Peyer's patch (tissue), 4 donors: ENCODE results near the gene FMNL3. TPM values are rescaled to one million over a fixed set of nuclear protein-coding genes. Genes with fewer than 3 reads are reported as not detected.

Source experiments
- DNase-seq, 3 donors: peaks; one replicate each; pipeline ENCODE4 v3.0.0-alpha.2; 2017 to 2019
- H3K27ac ChIP-seq, 4 donors: fragments of 200-600 bp; sonication (generic); one replicate each; pipeline ENCODE4 v1.5.1; 2016 to 2019
- H3K27me3 ChIP-seq, 2 donors: fragments of 200-600 bp; sonication (generic); one replicate each; pipeline ENCODE4 v1.5.1; 2019
- H3K36me3 ChIP-seq, 3 donors: fragments of 200-600 bp; sonication (generic); one replicate each; pipeline ENCODE4 v1.5.1; 2016 to 2019
- H3K4me1 ChIP-seq, 4 donors: fragments of 200-600 bp; sonication (generic); one replicate each; pipeline ENCODE4 v1.5.1; 2016 to 2019
- H3K4me3 ChIP-seq, 4 donors: fragments of 200-600 bp; sonication (generic); 1 replicate in 3 of 4; 2 replicates in 1 of 4; pipeline ENCODE4 v1.5.1; 2016 to 2019; ENCODE audit warnings: mild to moderate bottlenecking in 1 of 4
- H3K9me3 ChIP-seq, 4 donors: fragments of 200-600 bp; sonication (generic); one replicate each; pipeline ENCODE4 v1.5.1; 2016 to 2019; ENCODE audit warnings: mild to moderate bottlenecking in 1 of 4
- POLR2A ChIP-seq, 2 donors: fragments of 450-650 bp; IDR thresholded peaks; one replicate each; pipeline ENCODE4 v1.5.1; 2017; ENCODE audit warnings: antibody characterized with exemption in 2 of 2, mild to moderate bottlenecking in 2 of 2, moderate library complexity in 2 of 2
- total RNA-seq, 4 donors: library from RNA; depleted of rRNA; stranded (reverse); fragments of >200 nt; gene quantifications; one replicate each; pipeline ENCODE4 v1.1.0, GENCODE V29; 2016
- TF ChIP-seq, protein P1 (sequence below), 6 experiments: fragments of 450-650 bp in 4 of 6; fragments of 200-600 bp in 2 of 6; sonication (generic) in 1 of 6; IDR thresholded peaks; one replicate each; pipeline ENCODE4 v1.5.1; 2017 to 2019; ENCODE audit warnings: antibody characterized with exemption in 6 of 6, mild to moderate bottlenecking in 3 of 6, moderate library complexity in 1 of 6

Gene FMNL3
- total RNA-seq, 4 donors from 2014 or later, result 2.1 to 40.4 (median 8.2) TPM

DNA sequence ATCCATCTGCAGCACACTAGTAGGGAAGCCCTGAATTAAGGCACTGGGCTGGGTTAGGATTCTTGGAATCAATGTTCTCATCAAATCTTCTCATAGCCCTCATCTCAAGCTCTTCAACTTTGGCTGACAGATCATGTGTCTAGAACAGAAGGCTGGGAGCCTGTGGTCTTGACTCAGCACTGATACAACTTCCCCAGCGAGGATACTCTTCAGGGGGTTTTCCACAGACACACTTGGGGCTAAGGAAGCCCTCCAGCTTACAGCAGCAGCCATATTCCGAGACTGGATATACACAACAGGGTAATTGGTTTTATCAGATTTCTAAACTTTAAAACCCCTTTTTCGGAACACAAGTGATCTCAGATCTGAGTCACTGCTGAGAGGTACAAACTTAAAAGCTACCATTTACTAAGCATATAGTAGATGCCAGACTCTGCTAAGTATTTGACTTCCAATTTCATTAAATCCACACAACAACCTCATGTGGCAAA, 3.5 kb downstream of the FMNL3 start:
- Histone ChIP-seq H3K9me3 (no peaks in the 10 kb centered on the region), H3K27ac (peak overlapping the region in 2 of 4 donors; percentile 13 to 40), H3K4me3 (no peak overlapping the region), H3K36me3 (no peaks in the 10 kb centered on the region), H3K4me1 (peaks cover 0 to 24% (median 11%) of the 10 kb centered on the region in 4 donors), H3K27me3 (no peaks in the 10 kb centered on the region)
- peak in 2 of 3 donors; percentile 48 to 50 for DNase-seq
- no peak for TF ChIP-seq POLR2A (IDR thresholded peaks at IDR 0.05)
- TF ChIP-seq, protein P1, sequence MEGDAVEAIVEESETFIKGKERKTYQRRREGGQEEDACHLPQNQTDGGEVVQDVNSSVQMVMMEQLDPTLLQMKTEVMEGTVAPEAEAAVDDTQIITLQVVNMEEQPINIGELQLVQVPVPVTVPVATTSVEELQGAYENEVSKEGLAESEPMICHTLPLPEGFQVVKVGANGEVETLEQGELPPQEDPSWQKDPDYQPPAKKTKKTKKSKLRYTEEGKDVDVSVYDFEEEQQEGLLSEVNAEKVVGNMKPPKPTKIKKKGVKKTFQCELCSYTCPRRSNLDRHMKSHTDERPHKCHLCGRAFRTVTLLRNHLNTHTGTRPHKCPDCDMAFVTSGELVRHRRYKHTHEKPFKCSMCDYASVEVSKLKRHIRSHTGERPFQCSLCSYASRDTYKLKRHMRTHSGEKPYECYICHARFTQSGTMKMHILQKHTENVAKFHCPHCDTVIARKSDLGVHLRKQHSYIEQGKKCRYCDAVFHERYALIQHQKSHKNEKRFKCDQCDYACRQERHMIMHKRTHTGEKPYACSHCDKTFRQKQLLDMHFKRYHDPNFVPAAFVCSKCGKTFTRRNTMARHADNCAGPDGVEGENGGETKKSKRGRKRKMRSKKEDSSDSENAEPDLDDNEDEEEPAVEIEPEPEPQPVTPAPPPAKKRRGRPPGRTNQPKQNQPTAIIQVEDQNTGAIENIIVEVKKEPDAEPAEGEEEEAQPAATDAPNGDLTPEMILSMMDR (IDR thresholded peaks at IDR 0.05), result no peak

DNA sequence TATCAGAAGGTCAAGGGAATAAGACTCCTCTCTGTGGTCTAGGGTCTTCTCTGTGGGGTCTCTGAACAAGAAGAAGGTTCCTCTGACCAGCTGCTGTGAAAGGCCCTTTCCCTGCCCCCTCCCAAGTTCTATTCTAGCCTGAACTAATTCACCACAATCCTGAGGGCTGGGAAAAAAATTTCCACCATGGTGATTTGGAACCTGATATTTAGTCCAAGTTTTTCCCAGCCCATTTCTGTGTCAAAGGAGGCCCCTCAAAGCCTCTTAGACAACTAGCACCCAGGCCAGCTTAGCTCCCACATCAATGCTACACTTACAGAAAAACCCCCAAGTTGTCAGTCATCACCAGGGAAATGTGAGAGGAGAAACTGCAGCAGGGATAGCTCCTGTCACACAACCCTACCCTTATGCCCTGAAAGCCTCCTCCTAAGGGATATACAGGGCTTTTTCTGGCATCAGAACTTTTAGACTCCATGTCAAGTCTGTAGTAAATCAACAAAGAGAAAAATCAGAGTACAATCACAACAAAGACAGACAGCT, 4.5 kb downstream of the FMNL3 start:
- Histone ChIP-seq H3K9me3 (no peaks in the 10 kb centered on the region), H3K4me1 (peaks cover 0 to 31% (median 14%) of the 10 kb centered on the region in 4 donors), H3K36me3 (no peaks in the 10 kb centered on the region), H3K27ac (peak overlapping the region in 1 of 4 donors; percentile 40), H3K4me3 (no peak overlapping the region), H3K27me3 (no peaks in the 10 kb centered on the region)
- no peak for TF ChIP-seq POLR2A (IDR thresholded peaks at IDR 0.05)
- TF ChIP-seq, protein P1 (IDR thresholded peaks at IDR 0.05), result no peak
- no peak for DNase-seq

DNA sequence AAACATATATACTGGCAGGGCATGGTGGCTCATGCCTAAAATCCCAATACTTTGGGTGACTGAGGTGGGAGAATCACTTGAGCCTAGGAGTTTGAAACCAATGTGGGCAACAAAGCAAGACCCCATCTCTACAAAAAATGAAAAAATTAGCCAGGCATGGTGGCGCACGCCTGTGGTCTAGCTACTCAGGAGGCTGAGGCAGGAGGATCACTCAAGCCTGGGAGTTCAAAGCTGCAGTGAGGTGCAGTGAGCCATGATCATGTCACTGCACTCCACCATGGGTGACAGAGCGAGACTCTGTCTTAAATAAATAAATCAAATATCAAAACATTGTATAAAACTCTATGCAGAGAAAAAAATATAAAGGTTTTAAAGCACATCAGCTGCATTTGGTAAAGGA, 5.2 kb downstream of the FMNL3 start:
- Histone ChIP-seq H3K27ac (no peak overlapping the region), H3K4me3 (no peak overlapping the region), H3K9me3 (no peaks in the 10 kb centered on the region), H3K36me3 (no peaks in the 10 kb centered on the region), H3K27me3 (no peaks in the 10 kb centered on the region), H3K4me1 (peaks cover 0 to 31% (median 14%) of the 10 kb centered on the region in 4 donors)
- TF ChIP-seq, protein P1 (IDR thresholded peaks at IDR 0.05), result no peak
- TF ChIP-seq POLR2A (IDR thresholded peaks at IDR 0.05), result no peak
- DNase-seq, result no peak

DNA sequence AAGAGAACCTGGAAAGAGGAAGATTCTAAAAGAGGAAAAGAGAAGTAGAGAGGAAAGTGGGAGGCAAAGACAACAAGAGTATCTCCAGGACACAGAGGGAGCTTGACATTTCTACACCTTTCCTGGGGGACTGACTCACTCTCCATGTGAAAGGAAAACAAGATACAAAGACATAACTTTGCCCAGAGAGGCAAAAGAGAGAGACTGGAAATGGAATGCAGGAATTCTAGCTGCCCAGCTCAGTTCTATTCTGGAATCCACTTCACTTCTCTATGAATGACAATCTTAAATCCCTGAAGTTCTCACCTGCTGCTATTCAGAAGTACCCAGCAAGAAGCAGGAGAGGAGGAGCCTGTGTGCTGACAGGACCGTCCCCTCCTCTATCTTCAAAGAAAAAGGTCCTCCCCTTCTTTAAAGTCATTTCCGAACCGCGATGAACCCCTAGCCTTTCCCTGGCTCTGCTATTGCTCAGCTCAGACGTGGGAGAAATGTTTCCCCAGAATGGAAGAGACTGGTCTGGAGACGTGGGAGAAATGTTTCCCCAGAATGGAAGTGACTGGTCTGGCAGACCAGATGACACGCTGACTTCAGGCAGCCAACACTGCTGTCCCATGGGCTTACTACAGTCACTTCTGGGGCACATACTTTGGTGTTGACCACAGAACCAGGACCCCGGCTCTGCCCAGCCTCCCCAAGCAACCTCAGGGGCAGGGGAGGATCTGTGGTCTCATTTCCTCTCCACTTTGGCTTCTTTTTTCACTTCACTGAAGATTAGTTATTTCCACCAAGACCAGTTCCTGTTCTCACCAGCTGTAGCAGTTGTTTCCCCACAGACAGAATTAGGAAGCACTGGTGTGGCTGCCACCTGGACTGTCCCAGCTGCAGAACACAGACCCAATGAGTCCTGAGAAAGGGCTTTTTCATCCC, 8.3 kb downstream of the FMNL3 start:
- H3K9me3 ChIP-seq, result no peaks in the 10 kb centered on the region
- TF ChIP-seq, protein P1 (IDR thresholded peaks at IDR 0.05), result no peak
- no peak for TF ChIP-seq POLR2A (IDR thresholded peaks at IDR 0.05)
- DNase-seq, result peak in 2 of 3 donors; percentile 66 to 73
- H3K27ac ChIP-seq, result peak overlapping the region; percentile 57 to 65 (median 58)
- H3K4me1 ChIP-seq, result peaks cover 0 to 21% (median 8%) of the 10 kb centered on the region in 4 donors
- no peaks in the 10 kb centered on the region for H3K27me3 ChIP-seq
- no peaks in the 10 kb centered on the region for H3K36me3 ChIP-seq
- H3K4me3 ChIP-seq, result peak overlapping the region in 2 of 4 donors; percentile 11 to 14

DNA sequence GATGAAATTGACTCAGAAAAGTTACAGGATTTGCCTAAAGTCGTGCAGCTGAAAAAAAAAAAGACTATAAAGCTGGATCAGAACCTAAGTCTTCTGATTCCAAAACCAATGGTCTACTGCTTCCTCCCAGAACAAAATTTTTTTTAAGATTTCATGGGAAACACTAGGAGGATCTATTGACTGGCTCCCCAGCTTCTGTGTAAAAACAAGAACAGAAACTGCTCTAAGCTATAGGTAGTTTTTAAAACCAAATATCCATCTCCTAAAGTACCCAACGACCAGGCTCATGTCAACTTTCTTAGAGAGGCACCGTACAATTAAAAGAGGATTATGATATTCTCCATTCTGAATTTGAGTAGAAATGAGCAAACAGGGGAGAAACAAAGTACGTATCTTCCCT, 9.4 kb downstream of the FMNL3 start:
- DNase-seq, result no peak
- Histone ChIP-seq H3K4me1 (peaks cover 0 to 19% (median 5%) of the 10 kb centered on the region in 4 donors), H3K36me3 (no peaks in the 10 kb centered on the region), H3K4me3 (no peak overlapping the region), H3K9me3 (no peaks in the 10 kb centered on the region), H3K27me3 (no peaks in the 10 kb centered on the region), H3K27ac (no peak overlapping the region)
- TF ChIP-seq, protein P1 (IDR thresholded peaks at IDR 0.05), result no peak
